ENCODE measurements around the gene MARF1. TPM values are rescaled to one million over a fixed set of nuclear protein-coding genes. Genes with fewer than 3 reads are reported as not detected.
A peak's percentile ranks its signal among the peaks of the same experiment; 100 is the strongest.

MARF1 gene
- total and polyA plus RNA-seq, 2 of the 8 experiments (the other 6 are each of a cell fraction or from before 2014, with no cell fraction given), result 5.6 to 31.4 TPM

MicroRNAs within 50 kb of the gene (microRNA counts, 767-probe panel; counts per million panel counts)
- 879 counts per million, percentile 95 among the panel's probes with 10 or more counts for microRNA hsa-miR-484

Other genes starting within 250 kb of the MARF1 start
- gene MPV17L, start 247.4 kb downstream of the MARF1 start, total RNA-seq (2021; fragmentation: NEBNext Ultra II Directional; extraction: Animal tissue kit (Norgen Biotek cat#: 25700)), result 7.3 and 8.2 TPM in 2 replicates
- gene MPV17L, start 247.4 kb downstream of the MARF1 start, polyA plus RNA-seq (2011; rRNA removed), result 5.4 and 6.7 TPM in 2 replicates
- gene BMERB1, start 208.6 kb downstream of the MARF1 start, total RNA-seq (2021; fragmentation: NEBNext Ultra II Directional; extraction: Animal tissue kit (Norgen Biotek cat#: 25700)), result 23.5 and 26.1 TPM in 2 replicates
- gene BMERB1, start 208.6 kb downstream of the MARF1 start, polyA plus RNA-seq (2011; rRNA removed), result 27.1 and 29.5 TPM in 2 replicates
- 41.3 and 43.5 TPM in 2 replicates for gene NDE1, start 7.1 kb upstream of the MARF1 start, total RNA-seq (2021; fragmentation: NEBNext Ultra II Directional; extraction: Animal tissue kit (Norgen Biotek cat#: 25700))
- gene NDE1, start 7.1 kb upstream of the MARF1 start, polyA plus RNA-seq (2011; rRNA removed), result 13.3 and 15.0 TPM in 2 replicates
- gene MYH11, start 213.9 kb upstream of the MARF1 start, total RNA-seq (2021; fragmentation: NEBNext Ultra II Directional; extraction: Animal tissue kit (Norgen Biotek cat#: 25700)), result 0.71 and 0.78 TPM in 2 replicates
- 0.11 and 0.20 TPM in 2 replicates for gene MYH11, start 213.9 kb upstream of the MARF1 start, polyA plus RNA-seq (2011; rRNA removed)
- 33.2 and 49.0 TPM in 2 replicates for gene CEP20, start 245.4 kb upstream of the MARF1 start, total RNA-seq (2021; fragmentation: NEBNext Ultra II Directional; extraction: Animal tissue kit (Norgen Biotek cat#: 25700))
- gene CEP20, start 245.4 kb upstream of the MARF1 start, polyA plus RNA-seq (2011; rRNA removed), result 10.2 and 16.2 TPM in 2 replicates

Data from H1 (cell line).